Duodenal mucosa (tissue), 2 donors: Measurements from ENCODE around the gene ALDH3B1.

ENCODE experiments used
- H3K27ac ChIP-seq: one replicate; pipeline ENCODE4 v1.7.0; 2013; ENCODE audit warnings: low read depth, low read length
- H3K27me3 ChIP-seq, 2 donors: one replicate each; pipeline ENCODE4 v1.7.0; 2013; ENCODE audit warnings: low read length in 2 of 2, control low read depth in 1 of 2; ENCODE audit not compliant: insufficient read depth in 2 of 2, control insufficient read depth in 1 of 2
- H3K36me3 ChIP-seq, 2 donors: one replicate each; pipeline ENCODE4 v1.7.0; 2013; ENCODE audit warnings: low read length in 2 of 2, control low read depth in 1 of 2; ENCODE audit not compliant: insufficient read depth in 2 of 2, control insufficient read depth in 1 of 2
- H3K4me1 ChIP-seq, 2 donors: one replicate each; pipeline ENCODE4 v1.7.0; 2013; ENCODE audit warnings: low read length in 2 of 2, control low read depth in 1 of 2; ENCODE audit not compliant: insufficient read depth in 2 of 2, control insufficient read depth in 1 of 2
- H3K4me3 ChIP-seq, 2 donors: one replicate each; pipeline ENCODE4 v1.7.0; 2013; ENCODE audit warnings: low read length in 2 of 2, low read depth in 1 of 2
- H3K9ac ChIP-seq, 2 donors: one replicate each; pipeline ENCODE4 v1.7.0; 2013; ENCODE audit warnings: low read length in 2 of 2, low read depth in 1 of 2
- H3K9me3 ChIP-seq, 2 donors: one replicate each; pipeline ENCODE4 v1.7.0; 2013; ENCODE audit warnings: low read length in 2 of 2, control low read depth in 1 of 2; ENCODE audit not compliant: control insufficient read depth in 1 of 2

Gene ALDH3B1

DNA sequence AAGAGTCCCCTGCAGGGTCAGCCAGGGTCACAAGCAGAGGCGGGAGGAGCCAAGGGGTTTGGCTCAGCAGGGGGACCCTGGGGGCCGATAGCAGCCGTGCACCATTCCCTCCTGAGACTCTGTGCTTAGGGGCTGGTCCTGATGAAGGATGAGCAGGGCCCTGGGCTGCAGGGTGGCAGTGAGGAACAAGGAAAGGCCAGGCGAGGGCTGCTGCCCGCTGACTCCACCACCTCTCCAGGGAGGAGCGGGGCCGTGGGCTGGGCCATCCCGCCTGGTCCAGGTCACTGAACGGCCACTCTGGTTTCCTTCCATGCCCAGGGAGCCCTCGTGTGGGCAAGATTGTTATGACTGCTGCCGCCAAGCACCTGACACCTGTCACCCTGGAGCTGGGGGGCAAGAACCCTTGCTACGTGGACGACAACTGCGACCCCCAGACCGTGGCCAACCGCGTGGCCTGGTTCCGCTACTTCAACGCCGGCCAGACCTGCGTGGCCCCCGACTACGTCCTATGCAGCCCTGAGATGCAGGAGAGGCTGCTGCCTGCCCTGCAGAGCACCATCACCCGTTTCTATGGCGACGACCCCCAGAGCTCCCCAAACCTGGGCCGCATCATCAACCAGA, 11.2 kb downstream of the ALDH3B1 start:
- Histone ChIP-seq H3K9ac (peak overlapping the region in 1 of 2 donors; percentile 12), H3K4me1 (peaks cover 8 to 9% of the 10 kb centered on the region in 2 donors), H3K9me3 (no peaks in the 10 kb centered on the region), H3K4me3 (no peak overlapping the region), H3K27me3 (no peaks in the 10 kb centered on the region), H3K36me3 (peaks cover 9 to 11% of the 10 kb centered on the region in 2 donors), H3K27ac (no peak overlapping the region)

DNA sequence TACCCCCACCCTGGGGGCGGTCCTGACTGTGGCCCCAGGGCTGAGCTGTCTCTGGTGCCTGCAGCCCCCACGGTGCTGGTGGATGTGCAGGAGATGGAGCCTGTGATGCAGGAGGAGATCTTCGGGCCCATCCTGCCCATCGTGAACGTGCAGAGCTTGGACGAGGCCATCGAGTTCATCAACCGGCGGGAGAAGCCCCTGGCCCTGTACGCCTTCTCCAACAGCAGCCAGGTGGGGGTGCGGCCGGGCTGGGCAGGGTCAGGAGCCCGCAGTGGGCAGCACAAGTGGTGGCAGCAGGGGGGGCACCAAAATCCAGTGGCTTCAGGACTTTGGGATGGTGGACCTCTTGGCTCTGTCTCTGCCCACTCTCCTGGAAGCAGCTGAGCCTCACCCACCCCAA, 12.4 kb downstream of the ALDH3B1 start:
- peaks cover 9 to 15% of the 10 kb centered on the region in 2 donors for H3K36me3 ChIP-seq
- H3K27me3 ChIP-seq = no peaks in the 10 kb centered on the region
- no peaks in the 10 kb centered on the region for H3K4me1 ChIP-seq
- H3K9me3 ChIP-seq = no peaks in the 10 kb centered on the region
- no peak overlapping the region for H3K9ac ChIP-seq
- H3K4me3 ChIP-seq = no peak overlapping the region
- no peak overlapping the region for H3K27ac ChIP-seq

DNA sequence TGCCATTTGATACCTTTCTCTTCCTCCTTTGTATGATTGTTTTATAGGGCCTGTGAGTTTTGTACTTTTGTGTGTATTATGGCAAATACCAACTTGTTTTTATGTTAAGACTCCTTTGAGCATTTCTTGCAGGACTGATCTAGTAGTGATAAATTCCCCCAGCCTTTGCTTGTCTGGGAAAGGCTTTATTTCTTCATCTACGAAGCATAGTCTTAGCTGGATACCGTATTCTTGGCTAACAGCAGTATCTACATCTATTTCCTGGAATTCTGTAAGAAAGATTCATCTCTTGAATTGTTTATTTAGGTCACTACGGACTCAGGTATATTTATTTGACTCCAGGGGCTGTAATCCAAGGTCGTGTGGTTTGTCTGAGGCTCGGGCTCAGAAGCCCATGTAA, 14.4 kb downstream of the ALDH3B1 start:
- Histone ChIP-seq H3K36me3 (peaks cover 9 to 21% of the 10 kb centered on the region in 2 donors), H3K27ac (no peak overlapping the region), H3K4me3 (no peak overlapping the region), H3K9ac (no peak overlapping the region), H3K9me3 (no peaks in the 10 kb centered on the region), H3K4me1 (peaks cover 1 to 3% of the 10 kb centered on the region in 2 donors), H3K27me3 (no peaks in the 10 kb centered on the region)

DNA sequence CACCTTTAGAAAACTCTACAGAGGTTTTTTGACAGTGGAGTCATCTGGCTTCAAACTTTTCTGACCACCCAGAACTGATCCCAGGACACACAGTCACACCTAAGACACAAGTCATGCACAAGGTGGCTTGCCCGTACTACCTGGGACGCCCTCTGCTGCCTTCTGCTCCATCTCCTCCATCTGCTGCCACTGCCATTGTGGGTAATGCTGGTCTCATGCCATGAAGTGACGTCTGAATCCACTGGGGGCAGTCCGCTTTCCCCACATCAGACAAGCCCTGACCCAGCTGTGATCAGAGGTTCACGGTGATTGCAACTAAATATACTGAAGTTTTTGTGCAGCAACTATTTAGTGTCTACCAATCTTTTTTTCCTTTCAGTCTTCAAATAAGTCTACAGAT, 14.9 kb downstream of the ALDH3B1 start:
- Histone ChIP-seq H3K27ac (no peak overlapping the region), H3K9ac (no peak overlapping the region), H3K27me3 (no peaks in the 10 kb centered on the region), H3K4me1 (peaks cover 5 to 7% of the 10 kb centered on the region in 2 donors), H3K36me3 (peaks cover 9 to 21% of the 10 kb centered on the region in 2 donors), H3K4me3 (no peak overlapping the region), H3K9me3 (no peaks in the 10 kb centered on the region)

DNA sequence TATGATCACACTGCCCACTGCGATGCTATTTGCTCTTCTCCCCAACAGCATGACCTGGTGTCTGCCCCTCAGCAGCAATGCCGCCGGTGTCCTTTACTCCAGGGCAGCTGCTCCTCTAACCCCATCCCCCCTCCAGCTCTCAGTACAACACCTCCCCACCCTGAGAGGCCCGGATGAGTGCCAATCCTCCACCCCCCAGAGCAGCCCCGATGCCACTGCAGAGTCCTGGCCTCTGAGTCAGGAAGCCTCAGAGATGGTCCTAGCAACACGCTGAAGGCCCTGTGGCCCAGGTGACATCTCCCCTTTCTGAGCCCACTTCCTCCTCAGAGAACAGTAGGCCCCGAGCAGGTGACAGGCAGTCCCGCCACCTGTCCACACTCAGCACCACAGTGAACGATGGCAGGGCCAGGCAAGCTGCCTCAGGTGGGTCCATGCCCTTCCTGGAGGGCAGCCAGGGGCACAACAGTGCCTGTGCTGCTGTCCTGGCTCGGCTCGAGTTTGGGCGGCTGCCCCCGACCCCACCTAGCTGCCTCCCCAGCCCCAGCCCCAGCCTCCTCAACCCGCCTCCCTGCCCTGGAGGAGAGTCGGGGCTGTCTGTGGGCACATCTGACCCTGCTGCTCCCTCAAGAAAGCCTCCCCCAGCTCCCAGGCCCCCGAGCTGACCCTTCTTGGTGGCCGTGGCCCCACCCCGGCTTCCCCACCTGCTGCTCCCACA, 16.4 kb downstream of the ALDH3B1 start:
- Histone ChIP-seq H3K4me3 (no peak overlapping the region), H3K27ac (no peak overlapping the region), H3K4me1 (peaks cover 9 to 15% of the 10 kb centered on the region in 2 donors), H3K9me3 (no peaks in the 10 kb centered on the region), H3K9ac (no peak overlapping the region), H3K27me3 (no peaks in the 10 kb centered on the region), H3K36me3 (peaks cover 9 to 21% of the 10 kb centered on the region in 2 donors)

DNA sequence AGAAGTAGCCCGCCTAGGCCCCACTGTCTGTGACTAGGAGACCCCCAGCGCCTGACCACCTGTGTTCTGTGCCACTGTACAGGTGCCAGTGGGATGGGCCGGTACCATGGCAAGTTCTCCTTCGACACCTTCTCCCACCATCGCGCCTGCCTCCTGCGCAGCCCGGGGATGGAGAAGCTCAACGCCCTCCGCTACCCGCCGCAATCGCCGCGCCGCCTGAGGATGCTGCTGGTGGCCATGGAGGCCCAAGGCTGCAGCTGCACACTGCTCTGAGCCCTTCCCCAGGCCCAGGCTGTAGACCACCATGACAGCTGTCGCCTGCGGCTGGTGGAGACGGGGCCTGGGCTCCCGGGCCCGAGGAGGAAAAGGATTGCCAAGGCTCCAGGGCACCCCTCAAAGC, 17.5 kb downstream of the ALDH3B1 start:
- H3K27me3 ChIP-seq = no peaks in the 10 kb centered on the region
- H3K9ac ChIP-seq = no peak overlapping the region
- H3K4me1 ChIP-seq = peaks cover 15 to 26% of the 10 kb centered on the region in 2 donors
- H3K9me3 ChIP-seq = no peaks in the 10 kb centered on the region
- no peak overlapping the region for H3K4me3 ChIP-seq
- H3K27ac ChIP-seq = no peak overlapping the region
- peaks cover 13 to 27% of the 10 kb centered on the region in 2 donors for H3K36me3 ChIP-seq

DNA sequence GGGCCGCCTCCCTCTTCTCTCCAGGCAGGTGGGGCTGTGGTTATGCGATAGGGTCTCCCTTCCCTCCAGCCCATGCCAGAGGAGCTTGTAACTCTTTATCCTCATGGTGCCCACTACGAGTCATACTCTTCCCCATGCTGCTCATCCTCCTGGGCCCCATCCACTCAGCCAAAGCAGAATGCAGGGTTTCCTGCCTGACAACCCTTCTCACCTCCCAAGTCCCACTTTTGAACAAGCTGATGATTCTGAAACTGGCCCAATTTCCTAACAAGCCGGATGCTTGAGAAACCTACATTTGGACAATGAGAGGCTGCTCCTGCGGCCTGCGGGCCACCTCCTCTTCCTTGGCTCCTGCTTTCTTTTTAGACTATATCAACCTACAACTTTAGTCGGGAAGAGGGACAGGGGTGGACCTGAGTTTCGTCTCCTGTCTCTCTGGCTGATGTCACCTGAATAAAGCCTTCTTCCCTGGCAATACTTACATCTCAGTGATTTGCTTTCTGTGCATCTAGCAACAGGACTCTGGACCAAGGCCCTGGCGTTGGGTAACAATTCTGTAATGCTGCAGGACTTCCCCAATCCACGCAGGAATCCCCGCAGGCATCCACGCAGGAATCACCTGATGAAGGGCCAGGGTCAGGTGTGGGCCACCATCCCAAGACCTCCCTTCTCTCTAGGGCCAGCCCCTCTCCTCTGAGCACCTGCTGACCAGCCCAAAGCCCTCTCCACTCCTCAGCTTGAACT, 18.8 kb downstream of the ALDH3B1 start:
- peaks cover 15 to 26% of the 10 kb centered on the region in 2 donors for H3K4me1 ChIP-seq
- H3K4me3 ChIP-seq = no peak overlapping the region
- H3K9me3 ChIP-seq = no peaks in the 10 kb centered on the region
- H3K9ac ChIP-seq = no peak overlapping the region
- peaks cover 26 to 37% of the 10 kb centered on the region in 2 donors for H3K36me3 ChIP-seq
- no peaks in the 10 kb centered on the region for H3K27me3 ChIP-seq
- H3K27ac ChIP-seq = no peak overlapping the region

DNA sequence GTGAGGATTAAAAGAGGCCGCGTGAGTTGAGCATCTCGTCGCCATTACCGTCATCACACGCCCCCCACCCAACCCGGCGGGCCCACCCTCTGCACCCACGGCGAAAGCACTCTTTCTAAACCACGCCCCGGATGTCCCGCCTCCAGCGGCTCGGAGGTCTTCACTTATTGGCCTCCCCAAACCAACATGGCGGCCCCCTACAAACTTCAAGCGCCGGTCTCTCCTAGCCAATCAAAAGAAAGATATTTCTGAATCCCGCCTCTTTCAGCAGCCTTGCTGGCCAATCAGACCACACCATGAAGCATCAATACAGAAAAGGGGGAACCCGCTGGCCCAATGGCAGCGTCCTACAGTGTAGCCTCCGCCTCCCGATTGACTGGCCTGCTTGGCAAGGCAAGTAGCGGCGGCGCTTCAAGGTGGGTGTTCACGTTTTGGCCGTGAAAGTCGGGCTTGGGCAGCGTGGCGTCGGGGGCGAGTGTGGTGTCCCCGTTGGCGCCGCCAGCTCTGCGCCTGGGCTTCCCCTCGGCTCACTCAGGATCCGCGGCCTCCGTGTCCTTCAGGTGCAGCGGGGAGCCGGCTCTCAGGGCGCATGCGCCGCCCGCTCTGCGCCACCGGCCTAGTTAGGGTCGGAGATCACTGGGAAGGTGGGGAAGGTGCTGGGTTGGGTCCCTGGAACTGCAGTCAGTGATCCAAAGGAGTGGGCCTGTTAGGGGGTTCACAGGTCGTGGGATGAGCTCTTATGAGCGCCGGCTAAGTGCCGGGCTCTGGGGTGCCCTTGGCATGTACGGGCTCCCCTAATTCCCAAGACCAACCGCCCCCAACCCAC, 20.4 kb downstream of the ALDH3B1 start, which contains the start of gene NDUFS8:
Gene NDUFS8, plus strand, starts transcription at position 364 of the 826 bp plus-strand sequence. CDS start 1,471 bp downstream, outside the sequence.
- peak within 1 kb of the TSS; percentile 61 for H3K27ac ChIP-seq
- no peaks in the 10 kb centered on the region for H3K27me3 ChIP-seq
- peaks cover 15 to 26% of the 10 kb centered on the region in 2 donors for H3K4me1 ChIP-seq
- H3K9ac ChIP-seq = peak within 1 kb of the TSS; percentile 88 to 99
- H3K36me3 ChIP-seq = peaks cover 20 to 33% of the 10 kb centered on the region in 2 donors
- H3K9me3 ChIP-seq = no peaks in the 10 kb centered on the region
- peak within 1 kb of the TSS; percentile 88 to 97 for H3K4me3 ChIP-seq

DNA sequence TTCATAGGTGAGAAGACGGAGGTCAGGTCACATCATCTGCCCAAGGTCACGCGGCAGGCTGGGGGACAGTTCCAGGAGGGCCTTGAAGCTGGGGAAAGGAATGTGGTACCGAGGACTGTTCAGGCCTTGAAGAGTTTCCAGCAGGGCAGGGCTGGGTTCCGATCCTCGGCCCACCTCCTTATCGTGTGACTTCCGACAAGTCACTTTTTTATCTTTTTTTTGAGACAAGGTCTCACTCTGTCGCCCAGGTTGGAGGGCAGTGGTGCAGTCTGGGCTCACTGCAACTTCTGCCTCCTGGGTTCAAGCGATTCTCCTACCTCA, 21.0 kb downstream of the ALDH3B1 start:
- H3K4me3 ChIP-seq = peak overlapping the region; percentile 88 to 97

More for the DNA sequence above, 21.0 kb downstream of the ALDH3B1 start:
- Histone ChIP-seq H3K27me3 (no peaks in the 10 kb centered on the region), H3K36me3 (peaks cover 20 to 34% of the 10 kb centered on the region in 2 donors), H3K4me1 (peaks cover 15 to 28% of the 10 kb centered on the region in 2 donors), H3K9me3 (no peaks in the 10 kb centered on the region), H3K27ac (peak overlapping the region; percentile 61), H3K9ac (peak overlapping the region; percentile 88 to 99)
